Spleen (tissue), 11 donors: Measurements from ENCODE around the gene PDZD8. TPM values are rescaled to one million over a fixed set of nuclear protein-coding genes. Genes with fewer than 3 reads are reported as not detected.

Experiments used
- DNase-seq: peaks from one replicate; pipeline ENCODE4 v3.0.0-alpha.2; 2020
- H3K27ac ChIP-seq, 8 donors: fragments of 200-600 bp; sonication (generic) in 7 of 8; 1 replicate in 4 of 8; 2 replicates in 4 of 8; pipeline versions ENCODE4 v1.5.0 to v1.8.0; 2016 to 2021; ENCODE audit warnings: inconsistent platforms in 4 of 8, mild to moderate bottlenecking in 4 of 8, moderate library complexity in 1 of 8
- H3K27me3 ChIP-seq, 7 donors: fragments of 200-600 bp; sonication (generic) in 6 of 7; replicated peaks in 1 of 7; 1 replicate in 4 of 7; 2 replicates in 3 of 7; pipeline versions ENCODE4 v1.5.0 to v1.8.0; 2016 to 2021; ENCODE audit warnings: inconsistent platforms in 3 of 7, mild to moderate bottlenecking in 1 of 7
- H3K36me3 ChIP-seq, 6 donors: fragments of 200-600 bp; sonication (generic) in 5 of 6; 1 replicate in 4 of 6; 2 replicates in 2 of 6; pipeline versions ENCODE4 v1.5.0 to v1.8.0; 2016 to 2021; ENCODE audit warnings: inconsistent platforms in 2 of 6
- H3K4me1 ChIP-seq, 6 donors: fragments of 200-600 bp; sonication (generic) in 5 of 6; 1 replicate in 3 of 6; 2 replicates in 3 of 6; pipeline versions ENCODE4 v1.5.0 to v1.8.0; 2016 to 2021; ENCODE audit warnings: inconsistent platforms in 3 of 6
- H3K4me3 ChIP-seq, 8 donors: fragments of 200-600 bp; sonication (generic) in 7 of 8; 1 replicate in 4 of 8; 2 replicates in 4 of 8; pipeline versions ENCODE4 v1.5.0 to v1.8.0; 2016 to 2021; ENCODE audit warnings: inconsistent platforms in 4 of 8, mild to moderate bottlenecking in 4 of 8, moderate library complexity in 2 of 8
- H3K9me3 ChIP-seq, 8 donors: fragments of 200-600 bp; sonication (generic) in 7 of 8; 1 replicate in 4 of 8; 2 replicates in 4 of 8; pipeline versions ENCODE4 v1.5.0 to v1.8.0; 2016 to 2021; ENCODE audit warnings: inconsistent platforms in 4 of 8
- CTCF ChIP-seq, 11 experiments: fragments of 200-600 bp in 7 of 11; fragments of 450-650 bp in 4 of 11; sonication (generic) in 4 of 11; IDR thresholded peaks in 8 of 11; conservative IDR thresholded peaks in 3 of 11; 1 replicate in 7 of 11; 2 replicates in 4 of 11; pipeline versions ENCODE4 v1.4.0 to v1.8.0; 2016 to 2021; ENCODE audit warnings: antibody characterized with exemption in 11 of 11, inconsistent platforms in 4 of 11, mild to moderate bottlenecking in 1 of 11
- POLR2A ChIP-seq, 3 donors: fragments of 450-650 bp; IDR thresholded peaks; one replicate each; pipeline ENCODE4 v1.5.1; 2017; ENCODE audit warnings: antibody characterized with exemption in 3 of 3, mild to moderate bottlenecking in 1 of 3
- POLR2AphosphoS5 ChIP-seq, 3 donors: sonication (generic); formaldehyde crosslinking; IDR thresholded peaks; one replicate each; pipeline ENCODE4 v1.5.1; 2017; ENCODE audit warnings: antibody characterized with exemption in 3 of 3
- WGBS, 5 donors: extraction: QIAGEN DNeasy Blood & Tissue Kit in 3 of 5; methylation state at CpG; one replicate each; pipeline versions ENCODE4 v1.1.5 to v1.1.7; 2013 to 2018; 5-methylcytosine and 5-hydroxymethylcytosine counted together
- intact Hi-C: fragments of 100-400 bp; cut with DNase I; formaldehyde crosslinking; loops from one replicate; pipeline ENCODE4 v1.15.0; 2023; ENCODE audit warnings: low total_unique reads
- polyA plus RNA-seq, 3 donors: library from polyadenylated mRNA; stranded (reverse); fragments of 200-250 nt; gene quantifications; one replicate each; pipeline ENCODE4 v1.2.1, GENCODE V29; 2013
- total RNA-seq, 7 donors: library from RNA; depleted of rRNA in 3 of 7; stranded (reverse); fragments of >200 nt in 3 of 7; fragmentation: NEBNext Ultra II Directional in 4 of 7; extraction: Animal tissue kit (Norgen Biotek cat#: 25700) in 4 of 7; gene quantifications; one replicate each; pipeline versions ENCODE4 v1.1.0 to v1.2.1, GENCODE V29; 2016 to 2021
- donor health status: healthy with polysubstance abuse.
- donor health status: DM: no; HTN: no; CAD: no; lungs with moderate emphysema.
- donor health status: DM: no; HTN: no; CAD: no.
- donor health status: Bipolar disorder and iron deficiency.
- donor health status: healthy.
- donor health status: DM: no; HTN: no; CAD: no.
- donor health status: DM: yes; HTN: yes; CAD: no.

The PDZD8 gene
- total and polyA plus RNA-seq, 10 donors = 0.91 to 119 (median 26.5) TPM

- 74 to 87% (median 84%) methylated on average over 5 of the region's 5 CpGs for WGBS, 5 donors
- Histone ChIP-seq H3K4me1 (peaks cover 0 to 16% (median 0%) of the 10 kb centered on the region in 6 donors), H3K4me3 (no peak overlapping the region), H3K9me3 (peaks cover 0 to 6% (median 0%) of the 10 kb centered on the region in 8 donors), H3K27ac (no peak overlapping the region), H3K27me3 (peaks cover 0 to 8% (median 0%) of the 10 kb centered on the region in 7 donors), H3K36me3 (no peaks in the 10 kb centered on the region)
- DNase-seq = no peak
- TF ChIP-seq POLR2A (IDR thresholded peaks at IDR 0.05) (no peak), POLR2AphosphoS5 (IDR thresholded peaks at IDR 0.05) (no peak), CTCF (IDR thresholded peaks at IDR 0.05 in 8 of 11, conservative IDR thresholded peaks at IDR 0.05 in 3 of 11) (no peak)
- intact Hi-C loops = no loop called here
Measured at GRCh38 chr10:117420768-117421167, 45.5 kb upstream of the PDZD8 start.

- no peak for DNase-seq
- Histone ChIP-seq H3K4me1 (peaks cover 0 to 16% (median 0%) of the 10 kb centered on the region in 6 donors), H3K4me3 (no peak overlapping the region), H3K9me3 (peaks cover 0 to 6% (median 0%) of the 10 kb centered on the region in 8 donors), H3K27ac (no peak overlapping the region), H3K27me3 (peaks cover 0 to 9% (median 0%) of the 10 kb centered on the region in 7 donors), H3K36me3 (no peaks in the 10 kb centered on the region)
- intact Hi-C loops = no loop called here
- peak in 1 of 3 donors; percentile 25 for TF ChIP-seq POLR2AphosphoS5 (IDR thresholded peaks at IDR 0.05)
- no peak for TF ChIP-seq CTCF (IDR thresholded peaks at IDR 0.05 in 8 of 11, conservative IDR thresholded peaks at IDR 0.05 in 3 of 11)
- TF ChIP-seq POLR2A (IDR thresholded peaks at IDR 0.05) = no peak
- 63 to 72% (median 64%) methylated on average over 5 of the region's 5 CpGs for WGBS, 5 donors
Measured at GRCh38 chr10:117419921-117420320, 44.7 kb upstream of the PDZD8 start.

GRCh38 chr10:117419159-117419558 lies 43.9 kb upstream of the PDZD8 start:
- H3K36me3 ChIP-seq = no peaks in the 10 kb centered on the region
- WGBS, 5 donors = 69 to 80% (median 76%) methylated on average over 2 of the region's 2 CpGs
- H3K27ac ChIP-seq = no peak overlapping the region
- peaks cover 0 to 14% (median 0%) of the 10 kb centered on the region in 7 donors for H3K27me3 ChIP-seq
- no peak for TF ChIP-seq POLR2AphosphoS5 (IDR thresholded peaks at IDR 0.05)
- TF ChIP-seq CTCF (IDR thresholded peaks at IDR 0.05 in 8 of 11, conservative IDR thresholded peaks at IDR 0.05 in 3 of 11) = no peak
- no peak for TF ChIP-seq POLR2A (IDR thresholded peaks at IDR 0.05)
- peaks cover 0 to 16% (median 0%) of the 10 kb centered on the region in 6 donors for H3K4me1 ChIP-seq
- peaks cover 0 to 6% (median 0%) of the 10 kb centered on the region in 8 donors for H3K9me3 ChIP-seq
- intact Hi-C loops = no loop called here
- no peak for DNase-seq
- no peak overlapping the region for H3K4me3 ChIP-seq

GRCh38 chr10:117418121-117418520 lies 42.9 kb upstream of the PDZD8 start:
- Histone ChIP-seq H3K9me3 (peaks cover 0 to 6% (median 0%) of the 10 kb centered on the region in 8 donors), H3K36me3 (no peaks in the 10 kb centered on the region), H3K27ac (no peak overlapping the region), H3K4me1 (peaks cover 0 to 16% (median 0%) of the 10 kb centered on the region in 6 donors), H3K4me3 (no peak overlapping the region), H3K27me3 (peaks cover 0 to 23% (median 0%) of the 10 kb centered on the region in 7 donors)
- DNase-seq = no peak
- WGBS, 5 donors = 26 to 52% (median 36%) methylated on average over 4 of the region's 4 CpGs
- intact Hi-C loops = no loop called here
- no peak for TF ChIP-seq CTCF (IDR thresholded peaks at IDR 0.05 in 8 of 11, conservative IDR thresholded peaks at IDR 0.05 in 3 of 11)
- no peak for TF ChIP-seq POLR2AphosphoS5 (IDR thresholded peaks at IDR 0.05)
- no peak for TF ChIP-seq POLR2A (IDR thresholded peaks at IDR 0.05)
